HPDE6-E6E7 (cell line): ENCODE results near the gene DYNLT4.
"Not testable (repeated sequence)": the region's sequence is repeated elsewhere in the genome, so short reads cannot be mapped to it uniquely, and the experiment has no call there.

Experiments used
- DNase-seq: peaks from one replicate; pipeline ENCODE4 v3.0.0; 2011; ENCODE audit warnings: missing footprints; ENCODE audit errors: extremely low spot score

Gene DYNLT4

DNA sequence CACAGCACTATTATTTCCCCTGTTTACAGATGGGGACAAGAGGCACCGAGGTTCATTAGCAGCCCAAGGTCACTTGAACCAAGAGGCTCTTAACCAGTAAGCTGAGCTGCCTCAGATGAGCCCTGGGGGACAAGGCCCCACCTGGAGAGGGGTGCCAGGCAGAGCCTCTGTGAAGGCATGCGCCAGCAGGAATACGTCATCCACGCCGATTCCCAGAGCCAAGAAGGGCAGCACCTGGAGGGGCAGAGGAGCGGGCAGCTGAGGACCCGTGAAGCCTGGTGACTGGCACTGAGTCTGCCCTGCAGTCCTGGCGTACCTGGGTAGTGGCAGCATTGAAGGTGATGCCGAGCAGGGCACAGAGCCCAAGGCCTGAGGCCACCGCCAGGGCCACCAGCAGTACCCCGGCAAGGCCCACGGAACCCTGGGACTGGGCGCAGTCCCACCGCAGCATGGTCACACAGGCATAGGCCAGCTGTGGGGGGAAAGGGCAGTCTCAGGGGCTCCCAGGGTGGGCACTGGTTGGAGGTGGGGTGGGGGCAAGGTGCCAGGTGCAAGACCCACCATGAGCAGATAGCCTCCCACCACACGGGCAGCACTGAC, 21.8 kb upstream of the DYNLT4 start:
- DNase-seq, result no peak

DNA sequence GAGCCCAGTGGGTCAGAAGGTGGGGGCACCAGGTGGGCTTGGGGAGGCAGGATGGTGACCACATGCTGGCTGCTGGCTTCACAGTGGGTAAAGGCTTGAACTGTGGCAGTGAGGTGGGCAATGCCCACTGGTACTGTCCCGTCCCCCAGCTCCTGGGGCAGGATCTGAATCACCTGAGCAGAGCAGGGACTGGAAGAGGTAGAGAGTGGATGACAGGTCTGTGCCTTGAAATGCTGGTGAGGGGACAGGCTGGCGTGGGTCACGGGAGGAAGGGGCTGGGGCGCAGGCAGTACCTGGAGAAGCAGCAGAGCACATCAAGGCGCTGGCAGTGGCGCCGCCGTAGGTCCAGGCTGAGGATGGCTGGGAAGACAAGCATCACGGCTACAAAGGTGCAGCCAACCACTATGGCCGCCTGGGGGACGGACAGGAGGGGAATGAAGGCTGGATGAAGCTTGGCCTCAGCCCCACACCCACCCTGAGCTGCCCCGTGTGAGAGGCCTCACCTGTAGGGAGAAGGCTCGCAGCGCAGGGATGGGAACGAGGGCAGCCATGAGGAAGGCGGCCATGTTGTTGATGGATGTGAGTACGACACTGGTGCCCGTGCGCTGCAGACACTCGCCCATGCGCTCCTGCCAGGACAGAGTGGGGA, 21.0 kb upstream of the DYNLT4 start:
- no peak for DNase-seq

- DNase-seq, result no peak
Measured at GRCh38 chr1:44827197-44828002, 20.2 kb upstream of the DYNLT4 start.

GRCh38 chr1:44826375-44827196, 19.4 kb upstream of the DYNLT4 start:
- no peak for DNase-seq

DNA sequence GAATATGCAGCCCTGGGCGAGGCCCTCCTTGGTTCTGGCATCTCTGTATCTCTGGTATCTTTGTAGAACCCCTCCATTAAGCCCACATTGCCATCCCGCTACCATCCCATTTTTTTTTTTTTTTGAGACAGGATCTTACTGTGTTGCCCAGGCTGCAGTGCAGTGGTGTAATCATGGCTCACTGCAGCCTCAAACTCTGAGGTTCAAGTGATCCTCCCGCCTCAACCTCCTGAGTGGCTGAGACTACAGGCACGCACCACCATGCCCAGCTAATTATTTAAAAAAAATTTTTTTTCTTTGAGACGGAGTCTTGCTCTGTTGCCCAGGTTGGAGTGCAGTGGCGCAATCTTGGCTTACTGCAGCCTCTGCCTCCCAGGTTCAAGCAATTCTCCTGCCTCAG, 17.2 kb upstream of the DYNLT4 start:
- not testable (repeated sequence) for DNase-seq

GRCh38 chr1:44822981-44823451, 15.9 kb upstream of the DYNLT4 start:
- DNase-seq, result no peak

DNA sequence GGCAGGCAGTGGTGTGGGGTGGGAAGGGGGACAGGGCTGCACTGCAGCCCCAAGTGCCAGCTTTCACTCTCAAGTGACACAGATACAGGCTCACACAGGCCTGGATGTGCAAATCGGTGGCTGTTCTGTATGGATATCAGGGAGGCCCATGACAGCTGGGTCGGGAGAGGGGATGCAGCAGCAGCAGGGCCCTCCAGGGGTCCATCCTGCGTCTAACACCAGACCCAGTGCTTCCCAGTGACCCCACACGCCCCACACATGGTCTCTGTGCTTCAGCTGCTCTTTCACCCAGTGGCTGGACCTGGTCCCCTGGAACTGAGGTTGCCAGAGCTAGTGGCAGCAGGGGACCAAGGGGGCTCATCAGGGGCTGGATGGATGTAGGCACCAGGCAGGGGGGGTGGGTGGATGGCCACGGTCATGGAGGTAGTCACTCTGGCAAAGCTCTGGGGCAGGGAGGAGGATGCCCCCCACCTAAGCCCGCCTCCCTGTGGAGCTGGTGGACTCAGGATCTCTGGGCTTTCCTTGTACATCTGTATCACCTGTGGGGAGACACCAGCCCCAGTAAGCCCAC, 15.1 kb upstream of the DYNLT4 start:
- no peak for DNase-seq

DNA sequence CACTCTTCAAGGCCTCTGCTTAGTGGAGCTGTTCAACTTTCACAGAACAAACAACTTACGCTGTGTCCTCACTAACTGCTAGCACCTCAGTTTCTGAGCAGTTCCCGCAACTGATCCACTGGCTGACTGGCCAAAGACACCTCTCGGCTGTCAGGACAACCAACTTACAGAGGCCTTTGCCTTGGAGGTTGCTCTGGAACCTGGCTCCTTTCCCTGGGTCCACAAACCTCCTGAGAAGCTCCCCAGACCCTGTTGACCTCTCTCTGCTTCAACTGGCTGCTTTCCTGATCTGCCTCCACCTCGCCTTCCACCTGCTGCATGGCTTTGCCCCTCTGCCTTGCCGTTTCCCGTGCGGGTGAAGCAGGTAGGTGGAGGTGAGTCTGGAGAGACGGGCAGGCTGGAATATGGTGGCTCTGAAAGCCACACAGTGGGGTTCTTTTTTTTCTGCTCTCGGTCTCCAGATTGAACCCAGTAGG, 14.1 kb upstream of the DYNLT4 start:
- DNase-seq, result no peak

DNA sequence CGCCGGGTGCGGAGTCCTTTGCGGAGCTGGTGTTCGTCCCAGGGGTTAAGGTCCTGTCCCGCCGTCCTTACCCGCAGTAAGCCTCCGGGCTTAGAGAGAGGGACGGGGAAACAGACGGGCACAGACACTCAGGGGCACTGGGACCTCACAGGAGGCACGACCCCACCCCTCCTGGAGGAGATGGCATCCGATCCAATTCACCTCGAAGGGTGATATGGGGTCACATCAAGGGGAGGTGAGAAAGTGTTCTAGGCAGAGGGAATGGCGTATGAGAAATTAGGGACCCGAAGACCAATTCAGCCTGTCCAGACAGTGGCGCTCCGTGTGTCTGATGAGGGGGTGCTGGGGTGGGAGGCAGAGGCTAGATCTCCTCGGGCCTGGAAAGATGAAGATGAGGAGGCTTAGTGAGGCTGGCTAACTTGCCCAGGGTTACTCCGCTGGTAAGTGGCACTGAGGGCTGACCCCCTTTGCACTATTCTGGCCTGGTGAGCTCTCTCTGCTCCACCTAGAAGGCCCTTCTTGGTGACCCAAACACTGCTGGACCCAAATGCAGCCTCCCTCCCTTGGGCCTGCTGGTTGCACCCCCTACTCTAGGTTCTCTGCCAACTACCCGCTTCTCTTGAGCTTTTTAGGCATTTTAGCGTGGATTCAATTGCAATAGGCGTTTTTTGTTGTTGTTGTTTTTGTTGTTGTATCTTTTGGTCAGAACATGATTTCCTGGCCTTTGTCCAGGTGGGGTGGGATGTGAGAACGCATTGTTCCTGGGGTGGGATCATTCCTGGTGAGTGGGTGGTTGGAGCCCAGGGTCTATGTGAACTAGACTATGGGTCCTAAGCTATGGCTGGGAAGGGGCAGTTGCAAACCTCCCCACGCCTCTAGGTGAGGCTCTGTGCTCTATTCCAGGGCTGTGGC, 13.4 kb upstream of the DYNLT4 start:
- no peak for DNase-seq

DNA sequence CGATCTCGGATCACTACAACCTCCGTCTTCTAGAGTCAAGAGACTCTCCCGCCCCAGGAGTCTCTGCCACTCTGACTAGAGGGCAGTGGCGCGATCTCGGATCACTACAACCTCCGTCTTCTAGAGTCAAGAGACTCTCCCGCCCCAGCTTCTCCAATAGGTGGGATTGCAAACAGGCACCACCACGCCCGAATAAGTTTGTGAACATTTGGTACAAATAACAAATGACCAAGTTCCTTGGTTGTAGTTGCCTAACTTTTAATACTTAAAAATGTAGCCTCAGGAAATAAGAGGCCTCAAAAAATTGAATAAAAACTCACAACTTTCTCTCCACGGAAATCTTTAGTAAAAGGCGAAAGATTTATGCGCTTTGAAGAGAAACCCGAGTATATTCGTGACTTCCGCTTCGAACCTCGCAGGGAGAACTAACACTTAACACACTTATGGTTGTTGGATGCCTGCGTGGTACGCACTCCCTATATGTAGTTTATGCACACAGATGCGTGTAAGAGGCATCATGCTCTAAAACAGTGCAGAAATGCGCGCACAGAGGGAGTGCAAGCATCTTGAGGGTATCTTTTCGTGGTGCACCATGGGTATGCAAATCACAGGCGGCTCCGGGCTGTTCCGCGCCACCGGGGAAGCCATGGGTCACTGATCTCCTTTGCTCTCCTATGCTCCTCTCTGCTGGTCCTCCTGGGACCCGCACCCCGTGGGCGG, 12.6 kb upstream of the DYNLT4 start:
- DNase-seq, result no peak

DNA sequence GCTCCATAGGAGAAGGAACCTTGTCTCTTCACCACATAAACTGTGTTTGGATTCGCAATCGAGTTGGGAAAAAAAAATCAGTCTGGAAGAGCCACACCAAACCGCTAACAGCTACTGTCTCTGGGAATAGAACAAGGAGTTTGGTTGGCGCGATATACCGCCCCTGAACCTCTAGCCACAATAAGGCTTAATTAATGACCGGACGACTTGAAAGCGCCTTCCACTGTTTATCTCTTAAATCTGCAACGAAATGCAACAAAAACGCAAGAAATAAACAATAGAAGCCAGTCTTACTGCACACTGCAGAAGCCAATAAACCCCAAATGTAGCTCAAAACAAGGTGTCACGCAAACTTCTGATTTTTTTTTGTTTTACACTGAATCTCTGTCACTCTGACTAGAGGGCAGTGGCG, 12.1 kb upstream of the DYNLT4 start:
- no peak for DNase-seq

DNA sequence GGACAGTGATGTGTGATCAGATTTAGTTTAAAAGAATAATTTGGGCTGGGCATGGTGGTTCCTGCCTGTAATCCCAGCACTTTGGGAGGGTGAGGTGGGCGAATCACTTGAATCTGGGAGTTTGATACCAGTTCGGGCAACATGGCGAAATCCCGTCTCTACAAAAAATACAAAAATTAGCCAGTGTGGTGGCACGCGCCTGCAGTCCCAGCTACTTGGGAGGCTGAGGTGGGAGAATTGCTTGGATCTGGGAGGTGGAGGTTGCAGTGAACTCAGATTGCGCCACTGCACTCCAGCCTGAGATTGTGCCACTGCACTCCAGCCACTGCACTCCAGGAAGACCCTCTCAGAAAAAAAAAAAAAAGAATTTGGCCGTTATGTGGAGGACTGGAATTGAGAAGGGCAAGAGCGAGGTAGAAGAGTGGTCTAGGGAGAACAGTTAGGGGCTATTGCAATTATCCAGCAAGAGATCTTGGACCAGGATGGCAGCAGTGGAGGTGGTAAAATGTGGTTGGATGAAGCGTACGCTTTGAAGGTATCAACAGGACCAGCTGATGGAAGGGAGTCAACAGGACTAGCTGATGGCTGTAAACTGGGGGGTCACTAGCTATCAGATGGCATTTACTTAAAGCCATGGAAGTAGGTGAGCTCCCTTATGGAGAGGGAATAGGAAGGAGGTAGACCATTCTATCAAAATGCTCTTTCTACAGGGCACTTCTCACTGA, 10.8 kb upstream of the DYNLT4 start:
- DNase-seq, result no peak

DNA sequence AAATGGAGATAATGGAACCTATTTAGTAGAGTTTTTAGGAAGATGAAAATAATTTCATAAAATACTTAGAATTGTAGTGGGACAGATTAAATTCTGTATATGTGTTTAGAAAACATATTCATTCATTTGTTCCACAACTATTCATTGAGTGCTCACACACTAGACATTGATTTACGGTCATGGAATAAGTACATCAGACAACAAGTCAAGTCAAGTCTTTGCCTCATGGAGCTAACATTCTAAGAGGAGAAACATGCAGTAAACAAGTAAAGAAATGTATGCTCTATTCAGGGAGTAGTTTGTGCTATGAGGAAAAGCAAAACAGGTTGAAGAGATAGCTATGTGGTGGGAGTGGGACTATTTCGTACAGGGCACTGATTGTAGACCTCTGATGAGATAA, 10.2 kb upstream of the DYNLT4 start:
- DNase-seq, result no peak

DNA sequence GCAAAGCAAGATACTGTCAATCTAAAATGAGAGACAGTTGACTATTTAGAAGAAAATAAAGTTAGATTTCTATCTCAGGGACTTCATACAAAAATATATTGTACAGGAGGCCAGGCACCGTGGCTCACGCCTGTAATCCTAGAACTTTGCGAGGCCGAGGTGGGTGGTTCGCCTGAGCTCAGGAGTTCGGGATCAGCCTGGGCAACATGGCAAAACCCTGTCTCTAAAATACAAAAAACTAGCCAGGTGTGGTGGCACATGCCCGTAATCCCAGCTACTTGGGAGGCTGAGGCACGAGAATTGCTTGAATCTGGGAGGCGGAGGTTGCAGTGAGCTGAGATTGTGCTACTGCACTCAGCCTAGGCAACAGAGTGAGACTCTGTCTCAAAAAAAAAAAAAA, 8.8 kb upstream of the DYNLT4 start:
- not testable (repeated sequence) for DNase-seq

GRCh38 chr1:44812822-44813543, 5.8 kb upstream of the DYNLT4 start:
- no peak for DNase-seq

- no peak for DNase-seq
Measured at GRCh38 chr1:44811234-44811633, 4.1 kb upstream of the DYNLT4 start.

GRCh38 chr1:44810762-44811105, 3.6 kb upstream of the DYNLT4 start:
- DNase-seq, result not testable (repeated sequence)

DNA sequence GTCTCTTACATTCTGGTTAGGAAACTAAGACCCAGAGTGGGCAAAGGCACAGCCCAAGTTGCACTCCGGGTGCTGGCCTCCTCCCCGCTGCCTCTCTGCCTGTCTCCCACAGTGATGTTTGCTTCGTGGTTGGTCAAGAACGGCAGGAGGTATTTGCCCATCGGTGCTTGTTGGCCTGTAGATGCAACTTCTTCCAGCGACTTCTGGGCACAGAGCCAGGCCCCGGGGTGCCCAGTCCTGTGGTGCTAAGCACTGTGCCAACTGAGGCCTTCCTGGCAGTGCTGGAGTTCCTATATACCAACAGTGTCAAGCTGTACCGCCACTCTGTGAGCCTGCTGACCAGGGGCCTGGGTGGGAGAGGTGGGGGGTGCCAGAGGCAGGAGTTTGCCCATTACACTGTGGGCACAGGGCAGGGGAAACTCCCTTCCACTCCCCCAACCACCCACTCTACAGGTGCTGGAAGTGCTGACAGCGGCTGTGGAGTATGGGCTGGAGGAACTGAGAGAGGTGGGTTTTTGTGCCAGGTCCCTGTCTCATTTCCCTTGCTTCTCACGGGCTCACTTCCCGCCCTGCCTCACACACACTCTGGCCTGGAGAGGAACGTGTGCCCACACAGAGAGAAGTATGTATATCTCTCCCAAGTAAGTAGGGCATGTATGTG, 3.1 kb upstream of the DYNLT4 start:
- no peak for DNase-seq
